B cell (primary cell): ENCODE measurements around the gene PSENEN. TPM values are rescaled to one million over a fixed set of nuclear protein-coding genes. Genes with fewer than 3 reads are reported as not detected.

ENCODE experiments used
- ATAC-seq: fragments of 200-7000 bp; cut with Tn5 transposase; one replicate; pipeline ENCODE4 v1.10.0; 2021; ENCODE audit warnings: low read depth, mild to moderate bottlenecking, moderate number of reproducible peaks, moderate library complexity
- CTCF ChIA-PET: fragments of 350-600 bp; sonication (Branson Sonifier 250); formaldehyde crosslinking; loops from one replicate; lab custom pipeline; 2021; ENCODE audit warnings: antibody characterized with exemption, inconsistent platforms; lab: Charles Lee
- POLR2A ChIA-PET: fragments of 350-600 bp; sonication (Branson Sonifier 250); formaldehyde crosslinking; loops from one replicate; lab custom pipeline; 2021; ENCODE audit warnings: antibody characterized with exemption; lab: Charles Lee
- DNase-seq: peaks from one replicate; pipeline ENCODE4 v3.0.0; 2013
- H2AFZ ChIP-seq: 2 replicates; pipeline ENCODE4 v1.6.1; 2012; ENCODE audit warnings: mild to moderate bottlenecking, low read depth, low read length; ENCODE audit not compliant: insufficient read depth, poor library complexity, severe bottlenecking
- H3K27ac ChIP-seq, 2 donors: 1 replicate in 1 of 2; 2 replicates in 1 of 2; pipeline ENCODE4 v1.5.1; 2012 to 2013; ENCODE audit warnings: low read length in 2 of 2, mild to moderate bottlenecking in 2 of 2, moderate library complexity in 1 of 2
- H3K27me3 ChIP-seq, 4 experiments: fragments of 200-600 bp in 1 of 4; sonication (generic) in 1 of 4; replicated peaks in 1 of 4; 1 replicate in 2 of 4; 2 replicates in 2 of 4; pipeline versions ENCODE4 v1.6.1 to v1.7.0; 2013 to 2016; ENCODE audit warnings: low read length in 3 of 4, mild to moderate bottlenecking in 2 of 4, mixed read lengths in 1 of 4, moderate library complexity in 1 of 4; ENCODE audit not compliant: insufficient read depth in 4 of 4, control insufficient read depth in 3 of 4; ENCODE audit errors: control extremely low read depth in 1 of 4
- H3K36me3 ChIP-seq, 2 experiments: replicated peaks in 1 of 2; 1 replicate in 1 of 2; 2 replicates in 1 of 2; pipeline versions ENCODE4 v1.6.1 to v1.7.1; 2013; ENCODE audit warnings: low read length in 1 of 2; ENCODE audit not compliant: insufficient read depth in 2 of 2, control insufficient read depth in 1 of 2; ENCODE audit errors: control extremely low read depth in 1 of 2, extremely low read depth in 1 of 2
- H3K4me1 ChIP-seq, 2 donors: fragments of 200-600 bp in 1 of 2; sonication (generic) in 1 of 2; 1 replicate in 1 of 2; 2 replicates in 1 of 2; pipeline versions ENCODE4 v1.5.1 to v1.6.1; 2013 to 2017; ENCODE audit warnings: low read length in 2 of 2; ENCODE audit not compliant: control insufficient read depth in 2 of 2, insufficient read depth in 2 of 2
- H3K4me2 ChIP-seq: replicated peaks from 2 replicates; pipeline ENCODE3; 2012; ENCODE audit warnings: mild to moderate bottlenecking, low read depth, low read length; ENCODE audit not compliant: poor library complexity, severe bottlenecking
- H3K4me3 ChIP-seq, 5 experiments: fragments of 200-600 bp in 1 of 5; sonication (generic) in 1 of 5; 1 replicate in 3 of 5; 2 replicates in 2 of 5; pipeline versions ENCODE4 v1.5.1 to v1.7.0; 2011 to 2016; ENCODE audit warnings: low read length in 4 of 5, mild to moderate bottlenecking in 4 of 5, low read depth in 2 of 5, control low read depth in 1 of 5, moderate library complexity in 1 of 5; ENCODE audit not compliant: insufficient read depth in 1 of 5; ENCODE audit errors: control extremely low read depth in 1 of 5, extremely low read depth in 1 of 5
- H3K79me2 ChIP-seq: fragments of 200-600 bp; sonication (generic); one replicate; pipeline ENCODE4 v1.6.0; 2016; ENCODE audit warnings: low read length; ENCODE audit not compliant: control insufficient read depth, insufficient read depth
- H3K9ac ChIP-seq: fragments of 200-600 bp; sonication (generic); 2 replicates; pipeline ENCODE4 v1.6.1; 2017; ENCODE audit warnings: mild to moderate bottlenecking, low read length, moderate library complexity
- H3K9me3 ChIP-seq, 3 donors: one replicate each; pipeline versions ENCODE4 v1.6.1 to v1.7.1; 2013; ENCODE audit warnings: low read length in 2 of 3; ENCODE audit not compliant: control insufficient read depth in 2 of 3, insufficient read depth in 1 of 3; ENCODE audit errors: control extremely low read depth in 1 of 3
- H4K20me1 ChIP-seq: 2 replicates; pipeline ENCODE4 v1.6.0; 2012; ENCODE audit warnings: mild to moderate bottlenecking, low read length; ENCODE audit not compliant: insufficient read depth, control insufficient read depth, poor library complexity, severe bottlenecking
- H3K27ac Mint-ChIP-seq: one replicate; pipeline ENCODE4 v1.8.0; 2021; ENCODE audit warnings: mixed read lengths
- H3K27me3 Mint-ChIP-seq: one replicate; pipeline ENCODE4 v1.8.0; 2021; ENCODE audit warnings: mixed read lengths
- H3K4me1 Mint-ChIP-seq: one replicate; pipeline ENCODE4 v1.8.0; 2021; ENCODE audit warnings: mixed read lengths
- H3K4me3 Mint-ChIP-seq: one replicate; pipeline ENCODE4 v1.8.0; 2021; ENCODE audit warnings: mixed read lengths
- H3K9me3 Mint-ChIP-seq: one replicate; pipeline ENCODE4 v1.8.0; 2022; ENCODE audit warnings: mixed read lengths; ENCODE audit not compliant: insufficient read depth
- CTCF ChIP-seq: fragments of 200-600 bp; IDR thresholded peaks from one replicate; pipeline ENCODE4 v1.8.0; 2022; ENCODE audit warnings: antibody characterized with exemption, mild to moderate bottlenecking
- EZH2 ChIP-seq: IDR thresholded peaks from 2 replicates; pipeline ENCODE4 v1.6.1; 2012; ENCODE audit warnings: borderline replicate concordance, low read depth, mild to moderate bottlenecking, moderate library complexity, low read length; ENCODE audit not compliant: insufficient read depth, poor library complexity, severe bottlenecking
- WGBS: methylation state at CpG from one replicate; pipeline ENCODE4 v1.1.5; 2013; ENCODE audit warnings: missing lambda C conversion rate; ENCODE audit not compliant: insufficient coverage; 5-methylcytosine and 5-hydroxymethylcytosine counted together
- intact Hi-C: fragments of 100-400 bp; cut with micrococcal nuclease; formaldehyde crosslinking; loops from one replicate; pipeline ENCODE4 v1.10.0; 2022
- polyA plus RNA-seq: library from polyadenylated mRNA; depleted of rRNA; stranded (reverse); fragments of >200 nt; gene quantifications from 2 replicates; pipeline ENCODE4 v1.2.3, GENCODE V29; 2012
- total RNA-seq, 2 donors: library from RNA; stranded (reverse); fragments of 120-200 nt in 1 of 2; gene quantifications; 1 replicate in 1 of 2; 2 replicates in 1 of 2; pipeline versions ENCODE4 v1.2.3 to v1.2.4, GENCODE V29; 2013 to 2022

The PSENEN gene
- total and polyA plus RNA-seq, 2 donors (not counting 1 experiment from before 2014, with no cell fraction given): 17.7 to 36.4 TPM

- peaks cover 3% of the 10 kb centered on the region for H4K20me1 ChIP-seq
- Mint-ChIP-seq H3K4me3 (peak overlapping the region; percentile 98), H3K27ac (peak overlapping the region; percentile 99), H3K4me1 (peaks cover 64% of the 10 kb centered on the region), H3K9me3 (no peaks in the 10 kb centered on the region), H3K27me3 (no peaks in the 10 kb centered on the region)
- H3K9ac ChIP-seq: peak overlapping the region; percentile 58
- intact Hi-C loops: loop anchor here (10.0 kb wide), 2 partner anchors 191 to 369 kb away; partner anchors contain the start of genes FFAR1, HCST, NFKBID and TYROBP
- no peaks in the 10 kb centered on the region for H3K27me3 ChIP-seq
- no peaks in the 10 kb centered on the region for H3K9me3 ChIP-seq
- H3K4me3 ChIP-seq: peak overlapping the region in 4 of 5 experiments; percentile 39 to 76 (median 51)
- ChIA-PET CTCF (interaction anchor here (2.6 to 6.5 kb wide), 4 partner anchors 11 to 21 kb away, joined by 8 to 123 read pairs (median 28); no protein-coding TSS in a partner anchor), POLR2A (interaction anchor here (1.4 to 4.6 kb wide), 3 partner anchors 11 to 29 kb away, joined by 4 to 53 read pairs (median 6); partner anchors contain the start of gene IGFLR1)
- peak overlapping the region; percentile 85 for H3K27ac ChIP-seq
- no peak for TF ChIP-seq EZH2
- no peak for TF ChIP-seq CTCF
- peak overlapping the region; percentile 94 for H3K4me2 ChIP-seq
- H3K4me1 ChIP-seq: peaks cover 33 to 76% of the 10 kb centered on the region in 2 donors
- ATAC-seq (no peak), DNase-seq (no peak)
- H3K36me3 ChIP-seq: no peaks in the 10 kb centered on the region
- peaks cover 25% of the 10 kb centered on the region for H3K79me2 ChIP-seq
- 70% methylated on average over 1 of the region's 2 CpGs for WGBS
- no peak overlapping the region for H2AFZ ChIP-seq
These were observed 32.0 kb upstream of the PSENEN start for GRCh38 chr19:35713506-35713850.

- DNase-seq: peak; percentile 52
- H3K9ac ChIP-seq: peak overlapping the region; percentile 58
- H3K27ac Mint-ChIP-seq: peak overlapping the region; percentile 99
These were observed 31.5 kb upstream of the PSENEN start for GRCh38 chr19:35713904-35714495.

More at GRCh38 chr19:35713904-35714495, 31.5 kb upstream of the PSENEN start:
- H3K27me3 ChIP-seq: no peaks in the 10 kb centered on the region
- Mint-ChIP-seq H3K4me1 (peaks cover 68% of the 10 kb centered on the region), H3K27me3 (no peaks in the 10 kb centered on the region), H3K9me3 (no peaks in the 10 kb centered on the region), H3K4me3 (peak overlapping the region; percentile 98)
- intact Hi-C loops: loop anchor here (10.0 kb wide), 2 partner anchors 191 to 369 kb away; partner anchors contain the start of genes FFAR1, HCST, NFKBID and TYROBP
- no peak for ATAC-seq
- H3K4me3 ChIP-seq: peak overlapping the region in 4 of 5 experiments; percentile 39 to 76 (median 51)
- H3K4me2 ChIP-seq: peak overlapping the region; percentile 94
- peaks cover 9% of the 10 kb centered on the region for H4K20me1 ChIP-seq
- H3K79me2 ChIP-seq: peaks cover 30% of the 10 kb centered on the region
- WGBS: 85% methylated on average over 12 of the region's 12 CpGs
- no peaks in the 10 kb centered on the region for H3K9me3 ChIP-seq
- no peak overlapping the region for H2AFZ ChIP-seq
- TF ChIP-seq EZH2: no peak
- POLR2A ChIA-PET: interaction anchor here (1.5 to 4.6 kb wide), 2 partner anchors 12 to 17 kb away, joined by 6 to 53 read pairs; no protein-coding TSS in a partner anchor
- CTCF ChIA-PET: interaction anchor here (2.7 to 6.5 kb wide), 3 partner anchors 11 to 21 kb away, joined by 15 to 123 read pairs (median 40); no protein-coding TSS in a partner anchor
- peaks cover 37 to 82% of the 10 kb centered on the region in 2 donors for H3K4me1 ChIP-seq
- H3K36me3 ChIP-seq: no peaks in the 10 kb centered on the region
- H3K27ac ChIP-seq: peak overlapping the region; percentile 85
